GM23338 (cell line): Measurements from ENCODE around the gene TMEM106C. TPM values are rescaled to one million over a fixed set of nuclear protein-coding genes. Genes with fewer than 3 reads are reported as not detected.

Source experiments
- ATAC-seq: fragments of 200-7000 bp; cut with Tn5 transposase; 3 replicates; pipeline ENCODE4 v1.9.1; 2020
- DNase-seq: peaks from one replicate; pipeline ENCODE4 v3.0.0-alpha.2; 2015; ENCODE audit warnings: low spot score
- H2AFZ ChIP-seq: fragments of 200-600 bp; sonication (generic); 2 replicates; pipeline ENCODE4 v1.8.0; 2016; ENCODE audit warnings: antibody characterized with exemption, mild to moderate bottlenecking, moderate library complexity
- H3F3A ChIP-seq: fragments of 200-600 bp; sonication (generic); replicated peaks from 2 replicates; pipeline ENCODE4 v1.8.0; 2017; ENCODE audit warnings: antibody characterized with exemption, mixed run types, low read depth
- H3K27ac ChIP-seq: fragments of 200-600 bp; sonication (generic); 2 replicates; pipeline ENCODE4 v1.6.1; 2016; ENCODE audit warnings: low read depth
- H3K27me3 ChIP-seq: fragments of 200-600 bp; sonication (generic); 2 replicates; pipeline ENCODE4 v1.8.0; 2016; ENCODE audit warnings: mild to moderate bottlenecking, mixed run types, moderate library complexity; ENCODE audit not compliant: insufficient read depth
- H3K36me3 ChIP-seq: fragments of 200-600 bp; sonication (generic); 2 replicates; pipeline ENCODE4 v1.8.0; 2016; ENCODE audit warnings: mild to moderate bottlenecking; ENCODE audit not compliant: insufficient read depth
- H3K4me1 ChIP-seq: fragments of 200-600 bp; sonication (generic); 2 replicates; pipeline ENCODE4 v1.8.0; 2016; ENCODE audit warnings: mild to moderate bottlenecking, moderate library complexity; ENCODE audit not compliant: insufficient read depth
- H3K4me2 ChIP-seq: fragments of 200-600 bp; sonication (generic); 2 replicates; pipeline ENCODE4 v1.7.1; 2017; ENCODE audit warnings: mixed run types
- H3K4me3 ChIP-seq: fragments of 200-600 bp; sonication (generic); 2 replicates; pipeline ENCODE4 v1.6.1; 2016; ENCODE audit warnings: mixed run types
- H3K79me2 ChIP-seq: fragments of 200-600 bp; sonication (generic); replicated peaks from 2 replicates; pipeline ENCODE4 v1.8.0; 2017; ENCODE audit warnings: mild to moderate bottlenecking; ENCODE audit not compliant: insufficient read depth
- H3K9me2 ChIP-seq: fragments of 200-600 bp; sonication (generic); 2 replicates; pipeline ENCODE4 v1.8.0; 2017; ENCODE audit not compliant: insufficient read depth
- H4K20me1 ChIP-seq: fragments of 200-600 bp; sonication (generic); replicated peaks from 2 replicates; pipeline ENCODE4 v1.8.0; 2017; ENCODE audit warnings: mild to moderate bottlenecking; ENCODE audit not compliant: insufficient read depth
- H3K27ac Mint-ChIP-seq: 2 replicates; pipeline ENCODE4 v1.8.0; 2020; ENCODE audit warnings: inconsistent platforms, mild to moderate bottlenecking, moderate library complexity, mixed read lengths
- H3K27me3 Mint-ChIP-seq: 3 replicates; pipeline ENCODE4 v1.8.0; 2022; ENCODE audit warnings: low read depth, mild to moderate bottlenecking, moderate library complexity, mixed read lengths, inconsistent platforms; ENCODE audit not compliant: insufficient read depth, poor library complexity
- H3K36me3 Mint-ChIP-seq: 3 replicates; pipeline ENCODE4 v1.8.0; 2021; ENCODE audit warnings: low read depth, mild to moderate bottlenecking, inconsistent platforms, moderate library complexity, mixed read lengths
- H3K4me1 Mint-ChIP-seq: 3 replicates; pipeline ENCODE4 v1.8.0; 2020; ENCODE audit warnings: mild to moderate bottlenecking, inconsistent platforms, mixed read lengths
- H3K4me3 Mint-ChIP-seq: 3 replicates; pipeline ENCODE4 v1.8.0; 2021; ENCODE audit warnings: moderate library complexity, mild to moderate bottlenecking, inconsistent platforms, mixed read lengths
- H3K9me3 Mint-ChIP-seq: 3 replicates; pipeline ENCODE4 v1.8.0; 2020; ENCODE audit warnings: moderate library complexity, mild to moderate bottlenecking, inconsistent platforms, mixed read lengths
- EZH2phosphoT487 ChIP-seq: fragments of 200-600 bp; sonication (generic); IDR thresholded peaks from one replicate; pipeline ENCODE4 v1.8.1; 2018; ENCODE audit warnings: antibody characterized with exemption; ENCODE audit not compliant: unreplicated experiment
- STAT1 ChIP-seq: IDR thresholded peaks from one replicate; pipeline ENCODE4 v1.6.1; 2016; ENCODE audit warnings: antibody characterized with exemption; ENCODE audit not compliant: unreplicated experiment
- ZNF331 ChIP-seq: fragments of 250-450 bp; sonication (Bioruptor Pico); IDR thresholded peaks from 2 replicates; pipeline ENCODE4 v1.5.0; 2020; ENCODE audit warnings: low read depth, mild to moderate bottlenecking, moderate library complexity
- polyA plus RNA-seq: library from polyadenylated mRNA; unstranded; fragments of >200 nt; fragmentation: Nextera tagmentation; extraction: Ambion mirVana; gene quantifications from 2 replicates; pipeline ENCODE4 v1.2.1, GENCODE V29; 2016
- total RNA-seq: library from RNA; depleted of rRNA; stranded (reverse); fragments of >200 nt; shearing (Covaris generic); gene quantifications from 2 replicates; pipeline ENCODE4 v1.2.3, GENCODE V29; 2014
- TF ChIP-seq, protein P1 (sequence below): fragments of 250-450 bp; sonication (Bioruptor Pico); IDR thresholded peaks from 2 replicates; pipeline ENCODE4 v1.5.0; 2020; ENCODE audit warnings: mild to moderate bottlenecking, moderate library complexity
- TF ChIP-seq, protein P2 (sequence below): IDR thresholded peaks from 2 replicates; pipeline ENCODE4 v1.6.1; 2016; ENCODE audit warnings: antibody characterized with exemption

The TMEM106C gene
- total and polyA plus RNA-seq, 2 experiments from 2014 or later, result 43.5 to 83.7 TPM

DNA sequence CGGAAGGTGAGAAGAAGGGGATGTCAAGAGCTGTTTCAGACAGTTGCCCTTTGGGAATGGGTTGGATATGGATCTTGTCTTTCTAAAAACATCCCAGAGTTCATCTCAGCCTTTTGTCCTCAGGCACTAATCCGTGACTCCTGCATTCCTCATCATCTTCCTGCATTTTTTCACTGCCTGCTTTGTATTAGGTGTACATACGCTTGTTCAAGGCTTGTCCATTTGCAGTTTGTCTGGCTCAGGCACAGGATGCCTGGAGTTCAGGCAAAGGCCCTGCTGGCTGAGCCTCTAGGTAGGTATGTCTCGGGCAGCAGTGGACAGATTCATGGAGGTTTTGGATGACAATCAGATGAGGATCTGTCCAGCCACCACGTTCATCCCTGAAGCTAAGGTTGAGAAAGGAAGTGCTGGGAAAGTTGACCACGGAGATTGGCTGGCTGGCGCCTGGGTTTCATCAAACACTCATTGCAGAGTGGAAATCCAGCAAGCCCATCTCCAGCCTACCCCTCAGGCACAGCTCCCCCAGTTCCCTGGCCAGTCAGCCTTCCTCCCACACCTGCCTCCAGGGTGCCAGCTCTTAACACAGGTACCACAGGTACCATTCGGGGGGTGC lies 12.4 kb upstream of the TMEM106C start (continued):
- TF ChIP-seq, protein P1, sequence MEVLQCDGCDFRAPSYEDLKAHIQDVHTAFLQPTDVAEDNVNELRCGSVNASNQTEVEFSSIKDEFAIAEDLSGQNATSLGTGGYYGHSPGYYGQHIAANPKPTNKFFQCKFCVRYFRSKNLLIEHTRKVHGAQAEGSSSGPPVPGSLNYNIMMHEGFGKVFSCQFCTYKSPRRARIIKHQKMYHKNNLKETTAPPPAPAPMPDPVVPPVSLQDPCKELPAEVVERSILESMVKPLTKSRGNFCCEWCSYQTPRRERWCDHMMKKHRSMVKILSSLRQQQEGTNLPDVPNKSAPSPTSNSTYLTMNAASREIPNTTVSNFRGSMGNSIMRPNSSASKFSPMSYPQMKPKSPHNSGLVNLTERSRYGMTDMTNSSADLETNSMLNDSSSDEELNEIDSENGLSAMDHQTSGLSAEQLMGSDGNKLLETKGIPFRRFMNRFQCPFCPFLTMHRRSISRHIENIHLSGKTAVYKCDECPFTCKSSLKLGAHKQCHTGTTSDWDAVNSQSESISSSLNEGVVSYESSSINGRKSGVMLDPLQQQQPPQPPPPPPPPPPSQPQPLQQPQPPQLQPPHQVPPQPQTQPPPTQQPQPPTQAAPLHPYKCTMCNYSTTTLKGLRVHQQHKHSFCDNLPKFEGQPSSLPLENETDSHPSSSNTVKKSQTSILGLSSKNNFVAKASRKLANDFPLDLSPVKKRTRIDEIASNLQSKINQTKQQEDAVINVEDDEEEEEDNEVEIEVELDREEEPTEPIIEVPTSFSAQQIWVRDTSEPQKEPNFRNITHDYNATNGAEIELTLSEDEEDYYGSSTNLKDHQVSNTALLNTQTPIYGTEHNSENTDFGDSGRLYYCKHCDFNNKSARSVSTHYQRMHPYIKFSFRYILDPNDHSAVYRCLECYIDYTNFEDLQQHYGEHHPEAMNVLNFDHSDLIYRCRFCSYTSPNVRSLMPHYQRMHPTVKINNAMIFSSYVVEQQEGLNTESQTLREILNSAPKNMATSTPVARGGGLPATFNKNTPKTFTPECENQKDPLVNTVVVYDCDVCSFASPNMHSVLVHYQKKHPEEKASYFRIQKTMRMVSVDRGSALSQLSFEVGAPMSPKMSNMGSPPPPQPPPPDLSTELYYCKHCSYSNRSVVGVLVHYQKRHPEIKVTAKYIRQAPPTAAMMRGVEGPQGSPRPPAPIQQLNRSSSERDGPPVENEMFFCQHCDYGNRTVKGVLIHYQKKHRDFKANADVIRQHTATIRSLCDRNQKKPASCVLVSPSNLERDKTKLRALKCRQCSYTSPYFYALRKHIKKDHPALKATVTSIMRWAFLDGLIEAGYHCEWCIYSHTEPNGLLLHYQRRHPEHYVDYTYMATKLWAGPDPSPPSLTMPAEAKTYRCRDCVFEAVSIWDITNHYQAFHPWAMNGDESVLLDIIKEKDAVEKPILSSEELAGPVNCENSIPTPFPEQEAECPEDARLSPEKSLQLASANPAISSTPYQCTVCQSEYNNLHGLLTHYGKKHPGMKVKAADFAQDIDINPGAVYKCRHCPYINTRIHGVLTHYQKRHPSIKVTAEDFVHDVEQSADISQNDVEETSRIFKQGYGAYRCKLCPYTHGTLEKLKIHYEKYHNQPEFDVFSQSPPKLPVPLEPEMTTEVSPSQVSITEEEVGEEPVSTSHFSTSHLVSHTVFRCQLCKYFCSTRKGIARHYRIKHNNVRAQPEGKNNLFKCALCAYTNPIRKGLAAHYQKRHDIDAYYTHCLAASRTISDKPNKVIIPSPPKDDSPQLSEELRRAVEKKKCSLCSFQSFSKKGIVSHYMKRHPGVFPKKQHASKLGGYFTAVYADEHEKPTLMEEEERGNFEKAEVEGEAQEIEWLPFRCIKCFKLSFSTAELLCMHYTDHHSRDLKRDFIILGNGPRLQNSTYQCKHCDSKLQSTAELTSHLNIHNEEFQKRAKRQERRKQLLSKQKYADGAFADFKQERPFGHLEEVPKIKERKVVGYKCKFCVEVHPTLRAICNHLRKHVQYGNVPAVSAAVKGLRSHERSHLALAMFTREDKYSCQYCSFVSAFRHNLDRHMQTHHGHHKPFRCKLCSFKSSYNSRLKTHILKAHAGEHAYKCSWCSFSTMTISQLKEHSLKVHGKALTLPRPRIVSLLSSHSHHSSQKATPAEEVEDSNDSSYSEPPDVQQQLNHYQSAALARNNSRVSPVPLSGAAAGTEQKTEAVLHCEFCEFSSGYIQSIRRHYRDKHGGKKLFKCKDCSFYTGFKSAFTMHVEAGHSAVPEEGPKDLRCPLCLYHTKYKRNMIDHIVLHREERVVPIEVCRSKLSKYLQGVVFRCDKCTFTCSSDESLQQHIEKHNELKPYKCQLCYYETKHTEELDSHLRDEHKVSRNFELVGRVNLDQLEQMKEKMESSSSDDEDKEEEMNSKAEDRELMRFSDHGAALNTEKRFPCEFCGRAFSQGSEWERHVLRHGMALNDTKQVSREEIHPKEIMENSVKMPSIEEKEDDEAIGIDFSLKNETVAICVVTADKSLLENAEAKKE (CRISPR knock-in tag), result no peak
- TF ChIP-seq ZNF331 (CRISPR knock-in tag) (no peak), STAT1 (no peak)

DNA sequence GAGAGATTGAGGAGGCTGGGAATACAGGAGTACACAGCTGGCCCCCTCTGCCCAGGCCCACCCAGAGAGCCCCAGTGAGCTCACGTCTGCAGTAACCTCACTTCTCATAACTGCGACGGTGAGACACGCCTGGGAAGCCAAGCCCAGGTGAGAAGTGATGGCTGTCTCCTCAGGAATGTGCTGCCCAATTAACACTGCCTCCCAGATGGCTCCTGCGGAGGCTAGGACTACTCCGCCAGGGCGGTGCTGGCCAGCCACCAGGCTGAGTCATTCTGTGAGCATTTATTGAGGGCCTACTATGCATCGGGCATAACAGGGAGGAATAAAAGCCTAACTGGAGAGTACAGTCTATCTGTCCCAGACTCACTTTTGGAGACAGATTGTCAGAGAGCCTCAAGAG lies 9.3 kb upstream of the TMEM106C start:
- Mint-ChIP-seq H3K9me3 (peaks cover 32% of the 10 kb centered on the region), H3K27ac (no peak overlapping the region), H3K4me1 (peaks cover 3% of the 10 kb centered on the region; the same call in 2 of the 3 replicates), H3K36me3 (peaks cover 26% of the 10 kb centered on the region), H3K4me3 (no peak overlapping the region), H3K27me3 (peaks cover 5% of the 10 kb centered on the region)
- Histone ChIP-seq H2AFZ (no peak overlapping the region), H3K27me3 (0 out of 2 replicates have a peak, but pooled peaks cover 3% of the 10 kb centered on the region), H3K4me1 (peaks cover 6% of the 10 kb centered on the region), H4K20me1 (no peaks in the 10 kb centered on the region), H3K27ac (no peak overlapping the region), H3F3A (no peaks in the 10 kb centered on the region), H3K4me3 (no peak overlapping the region), H3K9me2 (peaks cover 11% of the 10 kb centered on the region; the same call in 1 of the 2 replicates), H3K79me2 (no peaks in the 10 kb centered on the region), H3K36me3 (peaks cover 13% of the 10 kb centered on the region), H3K4me2 (no peak overlapping the region)
- no peak for DNase-seq
- ATAC-seq, result no peak
- TF ChIP-seq, protein P2, sequence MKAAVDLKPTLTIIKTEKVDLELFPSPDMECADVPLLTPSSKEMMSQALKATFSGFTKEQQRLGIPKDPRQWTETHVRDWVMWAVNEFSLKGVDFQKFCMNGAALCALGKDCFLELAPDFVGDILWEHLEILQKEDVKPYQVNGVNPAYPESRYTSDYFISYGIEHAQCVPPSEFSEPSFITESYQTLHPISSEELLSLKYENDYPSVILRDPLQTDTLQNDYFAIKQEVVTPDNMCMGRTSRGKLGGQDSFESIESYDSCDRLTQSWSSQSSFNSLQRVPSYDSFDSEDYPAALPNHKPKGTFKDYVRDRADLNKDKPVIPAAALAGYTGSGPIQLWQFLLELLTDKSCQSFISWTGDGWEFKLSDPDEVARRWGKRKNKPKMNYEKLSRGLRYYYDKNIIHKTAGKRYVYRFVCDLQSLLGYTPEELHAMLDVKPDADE, result no peak
- no peak for TF ChIP-seq EZH2phosphoT487
- TF ChIP-seq, protein P1 (CRISPR knock-in tag), result no peak
